NT2/D1 (cell line): ENCODE data around the gene OVOL1.

Experiments
- SUZ12 ChIP-seq: IDR thresholded peaks from 2 replicates; pipeline ENCODE4 v1.6.1; 2011; ENCODE audit not compliant: insufficient read length, insufficient read depth; ENCODE audit errors: extremely low read depth
- YY1 ChIP-seq: IDR thresholded peaks from 2 replicates; pipeline ENCODE4 v1.6.1; 2011; ENCODE audit not compliant: insufficient read length, insufficient read depth

GRCh38 chr11:65767406-65767805, 19.5 kb upstream of the OVOL1 start:
- TF ChIP-seq SUZ12 (no peak), YY1 (no peak)
